Left renal cortex interstitium (tissue), 4 donors: Measurements from ENCODE around the gene GPHN. TPM values are rescaled to one million over a fixed set of nuclear protein-coding genes. Genes with fewer than 3 reads are reported as not detected.
"Not testable (repeated sequence)": the region's sequence is repeated elsewhere in the genome, so short reads cannot be mapped to it uniquely, and the experiment has no call there.

Experiments used
- DNase-seq, 4 donors: peaks; one replicate each; pipeline ENCODE4 v3.0.0-alpha.2; 2013; ENCODE audit warnings: low read depth in 4 of 4, low spot score in 2 of 4, missing footprints in 1 of 4
- polyA plus RNA-seq, 4 donors: library from polyadenylated mRNA; unstranded; fragments of 120-200 nt; gene quantifications; one replicate each; pipeline ENCODE4 v1.2.1, GENCODE V29; 2013; ENCODE audit not compliant: insufficient read length in 4 of 4

The GPHN gene
- polyA plus RNA-seq, 4 donors, result 57.2 to 77.2 (median 68.4) TPM

DNA sequence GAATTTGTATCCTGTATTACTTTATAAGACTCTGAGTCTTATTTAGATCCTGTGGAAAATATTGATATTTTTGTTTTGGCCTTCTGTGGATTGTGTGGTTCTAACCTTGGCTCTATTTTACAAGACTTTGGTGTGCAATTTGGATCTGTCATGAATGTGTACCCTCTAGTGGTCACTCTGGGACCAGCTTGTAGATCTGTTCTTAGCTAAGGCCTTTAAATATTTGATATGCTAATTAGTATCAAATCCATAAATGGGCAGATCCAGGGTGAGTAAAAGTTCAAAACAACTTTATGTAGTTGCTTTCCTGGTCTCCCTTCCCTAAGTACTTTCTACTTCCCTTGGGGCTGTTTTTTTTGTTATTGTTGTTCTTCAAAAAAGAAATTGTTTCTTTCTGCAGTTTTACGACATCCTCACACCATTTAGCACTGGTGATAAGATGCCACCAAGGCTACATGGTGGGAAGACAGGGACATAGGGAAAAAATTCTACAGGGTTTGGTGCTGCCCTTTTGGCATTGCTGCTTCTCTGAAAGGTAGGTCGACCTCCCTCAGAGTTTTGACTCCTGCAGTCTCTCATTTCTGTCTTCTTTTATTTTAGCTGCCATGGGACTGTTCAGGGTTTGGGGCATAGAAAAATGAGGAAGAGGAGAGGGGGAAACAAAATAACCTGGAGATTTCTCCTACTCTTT, 238.5 kb downstream of the GPHN start:
- DNase-seq, result no peak

DNA sequence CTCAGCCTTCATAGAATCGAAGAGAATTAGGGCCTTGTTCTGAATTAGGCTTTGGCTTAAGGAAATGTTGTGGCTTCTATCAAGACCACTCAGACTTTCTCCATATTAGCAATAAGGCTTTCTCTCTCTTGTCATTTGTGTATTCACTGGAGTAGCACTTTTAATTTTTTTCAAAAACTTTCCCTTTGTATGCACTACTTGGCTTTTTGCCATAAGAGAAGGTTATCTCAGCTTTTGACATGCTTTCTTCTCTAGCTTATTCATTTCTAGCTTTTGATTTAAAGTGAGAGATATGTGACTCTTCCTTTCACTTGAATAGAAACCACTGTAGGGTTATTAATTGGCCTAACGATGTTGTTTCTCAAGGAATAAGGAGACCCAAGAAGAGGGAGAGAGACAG, 244.2 kb downstream of the GPHN start:
- DNase-seq, result no peak

DNA sequence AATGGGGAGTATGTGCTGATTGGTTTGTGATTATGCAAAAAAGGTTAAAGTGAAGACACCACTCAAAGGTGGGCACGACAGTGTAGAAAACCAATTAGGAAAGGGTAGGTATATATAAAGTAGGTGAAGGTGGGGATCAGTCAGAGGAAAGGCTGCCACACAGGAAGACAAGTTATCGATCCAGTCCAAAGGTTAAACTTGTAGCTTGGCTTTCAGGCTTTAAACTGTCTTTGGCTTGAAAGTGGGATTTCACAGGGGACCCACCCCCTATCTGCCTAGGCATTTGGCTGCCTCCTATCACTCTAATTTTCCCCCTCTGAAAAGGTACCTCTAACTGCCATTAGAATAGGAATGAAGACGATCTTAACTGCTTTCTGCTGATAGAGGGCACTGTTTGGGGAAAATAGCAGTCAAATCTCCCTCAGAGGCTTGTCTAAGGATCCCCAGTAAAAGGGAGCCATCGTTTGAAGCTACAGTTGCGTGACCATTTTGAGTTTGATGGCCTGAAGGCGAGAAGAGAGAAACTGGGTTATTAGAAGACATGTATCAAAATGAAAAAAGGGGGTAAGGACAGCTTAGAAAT, 250.2 kb downstream of the GPHN start:
- no peak for DNase-seq

GRCh38 chr14:66772146-66772545, 264.2 kb downstream of the GPHN start:
- no peak for DNase-seq

DNA sequence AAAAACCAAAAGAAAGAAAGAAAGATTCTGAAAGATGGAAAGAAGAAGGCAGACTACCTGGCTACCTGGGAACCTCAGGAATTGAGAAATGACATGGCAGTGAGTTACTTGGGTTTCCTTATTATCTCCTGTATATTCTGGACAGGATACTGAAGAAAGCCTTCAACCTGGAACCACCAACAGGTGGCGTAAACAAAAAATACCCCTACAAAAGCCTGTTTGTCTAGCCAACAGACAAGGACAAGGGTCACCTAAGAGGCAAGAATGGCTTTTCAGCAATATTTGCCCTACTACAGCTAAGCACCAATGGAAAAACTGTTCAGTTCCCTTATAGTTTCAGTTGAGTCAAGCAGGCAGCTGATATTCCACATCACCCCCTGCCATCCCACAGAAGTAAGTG, 274.9 kb downstream of the GPHN start:
- DNase-seq, result no peak

DNA sequence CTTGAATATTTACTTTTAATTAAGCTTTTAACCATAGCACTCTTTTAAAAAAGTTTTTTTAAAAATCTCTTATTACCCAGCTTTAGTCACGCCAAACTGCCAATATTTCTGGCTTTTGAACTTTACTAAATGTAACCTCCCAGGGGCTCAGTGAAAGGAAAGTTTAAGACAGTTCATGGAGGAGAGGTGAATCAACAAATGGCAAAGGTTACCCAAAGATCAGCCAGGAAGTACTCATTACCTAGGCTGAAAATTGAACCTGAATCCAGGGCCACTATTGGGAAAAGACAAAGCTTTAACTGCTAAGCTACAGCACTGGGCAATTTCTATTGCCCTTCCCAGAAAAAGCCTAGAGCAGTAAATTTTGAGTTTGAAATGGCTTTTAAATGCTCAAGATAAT, 282.2 kb downstream of the GPHN start:
- no peak for DNase-seq

- no peak for DNase-seq
Observed at GRCh38 chr14:66802962-66803361, 295.0 kb downstream of the GPHN start.

- no peak for DNase-seq
Observed at GRCh38 chr14:66804141-66804540, 296.2 kb downstream of the GPHN start.

DNA sequence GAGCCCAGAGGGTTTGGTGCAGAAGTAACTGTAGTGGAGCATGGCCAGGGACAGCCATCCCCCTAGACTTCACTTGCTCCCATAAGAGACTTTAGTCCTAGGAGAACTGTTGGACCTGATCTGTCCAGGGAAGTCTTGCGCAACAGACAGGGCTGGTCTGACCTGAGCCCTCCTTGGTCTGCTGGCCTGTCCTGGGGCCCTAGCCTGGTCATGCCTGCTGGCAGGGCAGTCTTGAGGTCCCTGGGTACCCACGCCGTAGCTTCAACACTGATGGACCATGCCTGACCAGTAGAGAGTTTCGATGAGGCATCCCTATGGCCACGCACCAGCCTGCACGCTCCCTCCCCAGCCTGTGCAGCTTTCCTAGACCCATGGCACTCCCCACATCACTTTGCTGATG, 305.7 kb downstream of the GPHN start:
- no peak for DNase-seq

DNA sequence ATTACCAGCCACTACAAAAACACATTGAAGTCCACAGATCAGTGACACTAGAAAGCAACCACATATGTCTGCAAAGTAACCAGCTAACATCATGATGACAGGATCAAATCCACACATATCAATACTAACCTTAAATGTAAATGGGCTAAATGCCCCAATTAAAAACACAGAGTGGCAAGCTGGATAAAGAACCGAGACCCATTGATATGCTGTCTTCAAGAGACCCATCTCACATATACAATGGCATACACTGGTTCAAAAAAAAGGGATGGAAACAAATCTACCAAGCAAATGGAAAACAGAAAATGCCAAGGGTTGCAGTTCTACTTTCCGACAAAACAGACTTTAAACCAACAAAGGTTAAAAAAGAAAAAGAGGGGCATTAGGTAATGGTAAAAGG, 307.7 kb downstream of the GPHN start:
- DNase-seq, result no peak

DNA sequence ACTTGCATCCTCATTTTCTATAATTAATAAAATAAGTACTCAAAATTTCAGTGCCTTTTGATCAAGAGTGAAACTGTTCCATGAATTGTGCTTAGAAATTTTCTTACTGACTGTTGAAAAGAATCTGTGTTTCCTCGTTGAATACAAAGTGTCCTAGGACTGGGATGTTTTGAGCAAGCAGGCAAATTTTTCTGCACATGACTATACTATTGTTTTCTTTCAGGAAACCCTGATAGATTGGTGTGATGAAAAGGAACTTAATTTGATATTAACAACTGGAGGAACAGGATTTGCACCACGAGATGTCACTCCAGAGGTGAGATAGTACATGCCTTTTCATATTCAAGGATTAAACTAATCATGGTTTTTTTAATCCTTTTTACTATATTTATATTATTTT, 316.3 kb downstream of the GPHN start:
- no peak for DNase-seq

DNA sequence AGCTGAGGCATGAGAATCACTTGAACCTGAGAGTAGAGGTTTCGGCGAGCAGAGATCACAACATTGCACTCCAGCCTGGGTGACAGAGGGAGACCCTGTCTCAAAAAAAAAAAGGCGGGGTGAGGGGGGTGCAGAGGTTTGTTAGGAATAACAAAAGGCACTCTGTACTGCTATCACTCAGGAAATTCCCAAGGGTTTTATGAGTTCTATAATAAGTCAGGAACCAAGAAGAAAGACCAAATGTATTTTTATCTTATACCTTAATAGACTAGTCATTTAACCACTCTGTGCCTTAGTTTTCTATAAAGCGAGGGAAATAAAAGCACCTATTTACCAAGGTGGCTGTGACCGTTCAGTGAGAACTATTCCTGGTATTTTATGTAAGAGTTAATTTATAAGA, 319.2 kb downstream of the GPHN start:
- DNase-seq, result no peak

DNA sequence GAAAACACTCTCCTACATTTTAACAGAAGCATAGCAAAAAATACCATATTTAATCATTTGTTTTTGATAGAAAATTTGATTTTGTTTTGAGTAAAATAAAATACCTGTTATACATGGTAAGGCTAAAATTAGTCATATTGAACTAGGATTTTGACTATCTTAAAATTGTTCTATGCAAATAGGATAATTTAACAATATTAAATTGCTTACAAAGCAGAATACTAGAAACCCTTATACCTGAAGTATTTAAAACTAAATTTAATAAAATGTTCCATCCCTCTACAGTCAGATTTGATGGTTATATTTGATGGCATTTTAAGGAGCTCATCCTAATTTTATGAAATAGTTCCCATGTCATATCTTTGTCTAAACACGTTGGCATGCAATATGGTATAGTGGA, 323.2 kb downstream of the GPHN start:
- no peak for DNase-seq

- no peak for DNase-seq
Observed at GRCh38 chr14:66833816-66834215, 325.9 kb downstream of the GPHN start.

DNA sequence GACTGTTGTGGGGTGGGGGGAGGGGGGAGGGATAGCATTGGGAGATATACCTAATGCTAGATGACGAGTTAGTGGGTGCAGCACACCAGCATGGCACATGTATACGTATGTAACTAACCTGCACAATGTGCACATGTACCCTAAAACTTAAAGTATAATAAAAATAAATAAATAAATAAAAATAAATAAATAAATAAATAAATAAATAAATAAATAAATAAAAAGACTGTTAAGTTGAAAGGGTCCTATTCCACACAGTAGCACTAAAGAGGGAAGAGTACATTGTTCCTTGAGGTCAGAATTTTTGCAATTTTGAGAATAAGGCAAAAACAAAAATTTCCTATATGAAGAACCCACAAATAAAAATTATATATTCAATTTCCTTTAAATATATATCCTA, 329.5 kb downstream of the GPHN start:
- not testable (repeated sequence) for DNase-seq

DNA sequence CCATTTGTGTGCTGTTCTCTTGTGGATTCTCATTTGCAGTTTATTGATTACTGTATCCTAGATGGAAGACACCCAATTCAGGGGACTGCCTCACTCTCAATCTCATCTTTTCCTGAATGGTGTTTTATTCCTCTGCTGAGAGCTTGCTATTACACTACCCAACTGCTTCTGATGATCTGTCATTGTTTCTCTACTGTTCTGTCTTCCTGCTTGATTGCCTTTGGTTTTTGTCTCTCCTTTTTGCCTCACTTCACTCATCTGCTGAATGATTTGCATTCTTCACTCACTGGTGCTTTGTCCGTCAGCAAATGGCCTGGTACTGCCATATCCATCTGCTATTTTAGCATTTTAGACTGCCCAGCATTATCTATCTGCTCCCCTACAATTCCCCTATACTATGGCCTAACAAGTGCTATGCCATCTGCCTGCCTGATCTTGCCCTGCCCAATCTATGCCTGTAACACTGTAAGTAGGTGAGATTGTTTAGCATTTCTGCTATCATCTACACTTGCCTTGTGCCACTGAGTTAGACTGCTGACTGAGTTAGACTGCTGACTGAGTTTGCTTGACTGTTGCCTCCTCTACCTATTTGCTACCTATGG, 335.1 kb downstream of the GPHN start:
- DNase-seq, result no peak

DNA sequence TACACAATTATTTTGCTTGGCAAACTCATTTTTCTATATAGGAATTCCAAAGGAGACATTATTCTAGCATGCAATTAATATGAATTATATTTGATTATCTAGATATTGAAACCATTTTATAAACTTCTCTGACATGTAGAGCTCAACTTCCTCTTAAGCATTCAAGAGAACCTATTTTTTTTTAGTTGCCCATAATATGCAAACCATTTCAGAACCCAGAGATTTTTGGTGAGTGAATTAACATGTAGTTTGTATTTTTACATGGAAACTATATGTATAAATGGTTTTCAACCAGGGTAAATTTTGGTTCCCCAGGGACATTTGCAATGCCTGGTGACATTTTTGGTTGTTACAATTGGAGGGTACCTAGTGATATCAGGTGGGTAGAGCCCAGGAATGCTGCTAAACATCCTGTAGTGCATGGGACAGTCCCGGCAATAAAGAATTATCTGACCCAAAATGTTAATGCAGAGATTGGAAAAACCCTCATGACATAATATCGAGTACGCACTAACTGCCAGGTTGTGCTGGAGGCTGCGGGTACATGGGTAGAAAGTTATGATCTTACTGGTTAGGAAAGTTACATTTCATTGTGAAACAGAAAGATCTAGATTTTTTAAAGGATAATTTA, 342.4 kb downstream of the GPHN start:
- no peak for DNase-seq

DNA sequence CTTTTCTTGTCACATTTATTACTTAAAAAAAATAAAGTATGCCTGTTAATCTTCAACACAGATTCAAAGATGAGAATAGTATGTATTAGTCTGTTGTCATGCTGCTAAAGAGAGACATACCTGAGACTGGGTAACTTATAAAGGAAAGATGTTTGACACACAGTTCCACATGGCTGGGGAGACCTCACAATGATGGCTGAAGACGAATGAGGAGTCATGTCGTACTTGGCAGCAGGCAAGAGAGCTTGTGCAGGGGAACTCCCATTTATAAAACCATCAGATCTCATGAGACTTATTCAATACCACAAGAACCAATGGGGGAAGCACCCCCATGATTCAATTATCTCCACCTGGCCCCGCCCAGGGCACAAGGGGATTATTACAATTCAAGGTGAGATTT, 345.4 kb downstream of the GPHN start:
- DNase-seq, result no peak

DNA sequence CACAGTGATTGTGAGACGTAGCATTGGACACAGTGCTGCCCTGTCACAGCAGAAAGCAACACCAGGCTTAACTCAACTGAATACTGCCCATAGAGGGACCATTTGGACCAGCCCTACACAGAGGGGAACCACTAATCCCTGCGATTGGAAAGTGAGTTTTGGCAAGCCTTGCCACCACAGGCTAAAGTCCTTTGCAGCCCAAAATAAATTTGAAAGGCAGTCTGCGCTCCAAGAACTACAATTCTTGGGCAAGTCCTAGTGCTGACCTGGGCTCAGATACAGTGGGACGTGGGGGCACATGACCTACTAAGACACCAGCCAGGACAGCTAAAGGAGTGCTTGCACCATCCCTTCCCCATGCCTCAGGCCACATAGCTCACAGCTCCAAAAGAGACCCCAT, 349.9 kb downstream of the GPHN start:
- DNase-seq, result no peak

DNA sequence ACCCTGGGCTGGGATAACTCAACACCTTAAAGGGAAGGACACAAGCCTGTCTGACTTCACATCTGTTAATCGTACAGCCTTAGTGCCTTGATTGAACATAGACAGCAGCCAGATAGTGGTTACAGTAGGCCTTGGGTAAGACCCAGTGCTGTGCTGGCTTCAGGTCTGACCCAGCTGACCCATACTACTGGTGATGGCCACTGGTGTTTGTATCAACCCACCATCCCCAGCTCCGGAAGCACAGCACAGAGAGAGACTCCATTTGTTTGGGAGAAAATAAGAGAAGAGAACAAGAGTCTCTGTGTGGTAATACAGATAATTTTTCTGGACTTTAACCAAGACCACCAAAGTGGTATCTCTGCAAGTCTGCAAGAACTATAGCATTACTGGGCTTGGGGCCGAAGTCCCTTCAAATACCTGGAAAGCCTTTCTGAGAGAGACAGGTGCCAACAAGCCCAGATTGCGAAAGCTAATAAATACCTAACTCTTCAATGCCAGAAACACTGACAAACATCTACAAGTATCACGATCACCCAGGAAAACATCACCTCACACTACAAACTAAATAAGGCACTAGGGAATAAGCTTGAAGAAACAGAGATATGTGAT, 351.2 kb downstream of the GPHN start:
- no peak for DNase-seq

DNA sequence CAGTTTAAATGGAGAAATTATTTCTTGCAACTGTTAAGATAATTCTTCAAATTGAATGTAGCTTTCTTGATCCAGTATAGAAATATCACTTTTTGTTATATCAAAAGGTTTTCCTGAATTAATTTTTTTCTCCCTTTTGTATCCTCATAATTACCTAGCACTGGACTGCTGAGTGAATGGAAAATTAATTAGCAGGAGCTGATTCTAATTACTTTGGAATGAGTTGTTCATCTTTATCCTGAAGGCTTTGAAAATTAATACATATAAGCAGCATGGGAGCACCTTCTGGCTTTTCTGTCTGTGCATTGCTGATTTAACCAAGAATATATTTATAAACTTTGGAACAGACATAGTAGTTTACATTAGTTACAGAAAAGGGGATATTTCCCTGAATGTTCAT, 373.6 kb downstream of the GPHN start:
- no peak for DNase-seq

DNA sequence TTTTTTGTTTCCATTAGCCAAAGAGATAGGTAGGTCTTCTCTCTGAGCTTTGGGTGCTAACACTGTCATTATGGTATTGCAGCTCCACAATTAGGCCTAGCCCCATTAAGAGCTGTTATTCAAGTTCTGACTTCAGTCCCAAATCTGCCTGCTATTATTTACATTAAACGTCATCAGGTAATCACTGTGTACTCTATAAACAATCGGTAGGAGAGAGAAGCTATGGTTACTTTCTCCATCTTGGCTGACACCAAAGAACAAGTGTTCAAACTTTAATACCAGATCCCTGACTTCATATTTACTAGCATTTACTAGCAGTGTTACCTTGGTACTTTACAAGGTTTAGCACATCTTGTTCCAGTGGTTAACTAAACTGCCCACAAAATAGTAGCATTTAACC, 376.2 kb downstream of the GPHN start:
- no peak for DNase-seq
